ENCODE measurements around the gene PAFAH1B1.

PAFAH1B1 gene

DNA sequence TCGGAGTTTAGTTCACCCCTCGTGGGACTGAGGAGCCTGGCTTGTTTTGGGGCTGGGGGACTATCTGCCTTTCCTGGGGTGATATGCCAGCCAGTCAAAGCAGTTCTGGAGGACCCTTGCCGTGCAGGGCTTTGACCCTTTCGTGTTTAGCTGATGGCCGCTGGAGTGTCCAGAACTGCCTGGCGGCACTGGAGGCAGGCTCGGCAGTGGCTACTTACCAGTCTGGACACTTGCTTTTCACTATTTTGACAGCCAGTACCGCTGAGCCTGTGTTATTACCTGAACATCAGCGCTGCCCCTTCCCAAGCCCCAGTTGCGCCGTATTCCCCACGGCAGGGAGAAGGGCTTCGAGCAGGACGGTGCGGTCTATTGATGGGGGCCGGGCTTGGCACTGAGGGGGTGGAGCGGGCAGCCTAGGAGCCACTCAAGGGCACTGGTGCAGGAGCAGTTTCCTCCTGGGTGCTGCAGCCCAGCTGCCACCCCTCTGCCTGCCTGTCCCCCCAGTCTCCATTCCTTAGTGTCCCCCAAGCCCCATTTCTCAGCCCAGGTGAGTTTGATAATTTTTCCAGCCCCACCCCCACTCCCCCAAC is 137.4 kb downstream of the PAFAH1B1 start:
- no peak for DNase-seq (ENCODE audit: low spot score)
- in situ Hi-C loops (cut with MboI; ENCODE audit: low pct_unique_long_range_greater_than_20kb, low sequenced_read_pairs, unreplicated experiment), result no loop called here

DNA sequence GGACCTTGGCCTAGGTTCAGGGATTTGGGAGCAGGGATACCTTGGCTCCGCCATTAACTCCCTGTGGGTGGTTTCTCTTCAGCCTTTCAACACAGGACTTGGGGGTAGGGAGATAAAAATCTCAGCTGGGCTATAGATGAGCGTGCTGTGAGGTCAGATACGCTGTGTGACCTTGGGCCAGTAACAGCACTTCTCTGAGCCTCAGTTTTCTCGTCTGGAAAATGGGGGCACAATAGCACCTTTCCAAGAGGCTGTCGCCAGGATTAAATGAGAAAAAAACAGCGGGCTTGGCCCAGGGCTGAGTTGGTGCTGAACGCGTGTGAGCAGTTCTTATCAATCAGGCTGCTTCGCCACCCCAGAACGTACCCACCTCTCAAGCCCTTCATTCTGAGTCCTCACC is 138.4 kb downstream of the PAFAH1B1 start:
- no peak for DNase-seq (ENCODE audit: low spot score)
- TF ChIP-seq, protein P1, sequence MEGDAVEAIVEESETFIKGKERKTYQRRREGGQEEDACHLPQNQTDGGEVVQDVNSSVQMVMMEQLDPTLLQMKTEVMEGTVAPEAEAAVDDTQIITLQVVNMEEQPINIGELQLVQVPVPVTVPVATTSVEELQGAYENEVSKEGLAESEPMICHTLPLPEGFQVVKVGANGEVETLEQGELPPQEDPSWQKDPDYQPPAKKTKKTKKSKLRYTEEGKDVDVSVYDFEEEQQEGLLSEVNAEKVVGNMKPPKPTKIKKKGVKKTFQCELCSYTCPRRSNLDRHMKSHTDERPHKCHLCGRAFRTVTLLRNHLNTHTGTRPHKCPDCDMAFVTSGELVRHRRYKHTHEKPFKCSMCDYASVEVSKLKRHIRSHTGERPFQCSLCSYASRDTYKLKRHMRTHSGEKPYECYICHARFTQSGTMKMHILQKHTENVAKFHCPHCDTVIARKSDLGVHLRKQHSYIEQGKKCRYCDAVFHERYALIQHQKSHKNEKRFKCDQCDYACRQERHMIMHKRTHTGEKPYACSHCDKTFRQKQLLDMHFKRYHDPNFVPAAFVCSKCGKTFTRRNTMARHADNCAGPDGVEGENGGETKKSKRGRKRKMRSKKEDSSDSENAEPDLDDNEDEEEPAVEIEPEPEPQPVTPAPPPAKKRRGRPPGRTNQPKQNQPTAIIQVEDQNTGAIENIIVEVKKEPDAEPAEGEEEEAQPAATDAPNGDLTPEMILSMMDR (IDR thresholded peaks at IDR 0.05; ENCODE audit: extremely low read depth, insufficient read depth, missing control alignments), result no peak
- in situ Hi-C loops (cut with MboI; ENCODE audit: low pct_unique_long_range_greater_than_20kb, low sequenced_read_pairs, unreplicated experiment), result no loop called here

More for the DNA sequence above, 137.4 kb downstream of the PAFAH1B1 start:
- TF ChIP-seq, protein P1 (IDR thresholded peaks at IDR 0.05; ENCODE audit: extremely low read depth, insufficient read depth, missing control alignments), result no peak

DNA sequence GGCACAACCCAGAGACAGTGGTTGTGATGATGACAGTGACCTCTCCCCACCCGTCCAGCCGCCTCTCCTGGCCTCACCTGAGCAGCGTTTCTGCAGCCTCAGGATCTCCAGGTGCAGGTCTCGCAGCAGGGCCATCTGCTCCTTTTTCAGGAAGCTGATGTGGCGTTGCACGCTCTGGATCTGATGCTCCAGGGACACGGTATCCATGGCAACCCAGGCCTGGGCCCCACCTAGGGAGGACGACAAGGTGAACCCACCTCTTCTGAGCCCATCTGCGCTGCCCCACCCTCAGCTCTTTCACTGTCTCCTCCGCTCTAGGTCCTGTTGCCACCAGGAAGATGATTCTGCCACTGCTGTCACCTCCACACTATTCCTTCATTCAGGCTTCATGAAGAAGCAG is 141.5 kb downstream of the PAFAH1B1 start:
- DNase-seq (ENCODE audit: low spot score), result no peak
- in situ Hi-C loops (cut with MboI; ENCODE audit: low pct_unique_long_range_greater_than_20kb, low sequenced_read_pairs, unreplicated experiment), result no loop called here
- TF ChIP-seq, protein P1 (IDR thresholded peaks at IDR 0.05; ENCODE audit: extremely low read depth, insufficient read depth, missing control alignments), result no peak

All from GM13977 (cell line).